MM.1S (cell line): ENCODE data around the gene SREBF1.
A peak's percentile ranks its signal among the peaks of the same experiment; 100 is the strongest.

Source experiments
- DNase-seq: peaks from one replicate; pipeline ENCODE4 v3.0.0-alpha.2; 2015
- H2AFZ ChIP-seq: fragments of 300-600 bp; sonication (generic); 2 replicates; pipeline ENCODE4 v1.6.0; 2016; ENCODE audit warnings: antibody characterized with exemption, low read length
- H3F3A ChIP-seq: fragments of 300-600 bp; sonication (generic); 2 replicates; pipeline ENCODE4 v1.6.1; 2016; ENCODE audit warnings: mild to moderate bottlenecking, antibody characterized with exemption, low read length, moderate library complexity, mixed read lengths; ENCODE audit not compliant: insufficient read depth
- H3K27ac ChIP-seq: fragments of 300-600 bp; sonication (generic); 2 replicates; pipeline ENCODE4 v1.5.1; 2016; ENCODE audit warnings: mild to moderate bottlenecking, low read length
- H3K27me3 ChIP-seq: fragments of 300-600 bp; sonication (generic); replicated peaks from 2 replicates; pipeline ENCODE4 v1.6.0; 2016; ENCODE audit warnings: low read length; ENCODE audit not compliant: insufficient read depth
- H3K36me3 ChIP-seq: fragments of 300-600 bp; sonication (generic); replicated peaks from 2 replicates; pipeline ENCODE4 v1.6.1; 2016; ENCODE audit warnings: mild to moderate bottlenecking, low read length, mixed read lengths; ENCODE audit not compliant: insufficient read depth
- H3K4me1 ChIP-seq: fragments of 300-600 bp; sonication (generic); 2 replicates; pipeline ENCODE4 v1.6.1; 2016; ENCODE audit warnings: low read length, mixed read lengths
- H3K4me2 ChIP-seq: fragments of 300-600 bp; sonication (generic); 2 replicates; pipeline ENCODE4 v1.6.0; 2016; ENCODE audit warnings: low read depth, low read length
- H3K4me3 ChIP-seq: fragments of 300-600 bp; sonication (generic); 2 replicates; pipeline ENCODE4 v1.5.1; 2016; ENCODE audit warnings: low read length, mixed read lengths
- H3K79me2 ChIP-seq: fragments of 300-600 bp; sonication (generic); 2 replicates; pipeline ENCODE4 v1.6.1; 2016; ENCODE audit warnings: mixed run types, low read length, mixed read lengths
- H3K9ac ChIP-seq: fragments of 300-600 bp; sonication (generic); 2 replicates; pipeline ENCODE4 v1.6.1; 2016; ENCODE audit warnings: low read length, mixed read lengths
- H3K9me2 ChIP-seq: fragments of 300-600 bp; sonication (generic); replicated peaks from 2 replicates; pipeline ENCODE4 v1.6.1; 2016; ENCODE audit warnings: mild to moderate bottlenecking, low read length, mixed read lengths; ENCODE audit not compliant: insufficient read depth
- H3K9me3 ChIP-seq: fragments of 300-600 bp; sonication (generic); replicated peaks from 2 replicates; pipeline ENCODE4 v1.6.1; 2016; ENCODE audit warnings: mild to moderate bottlenecking, low read length, mixed read lengths; ENCODE audit not compliant: insufficient read depth
- H4K20me1 ChIP-seq: fragments of 300-600 bp; sonication (generic); 2 replicates; pipeline ENCODE4 v1.6.1; 2016; ENCODE audit warnings: mild to moderate bottlenecking, low read length, moderate library complexity, mixed read lengths; ENCODE audit not compliant: insufficient read depth
- EZH2 ChIP-seq: fragments of 300-600 bp; sonication (generic); optimal IDR thresholded peaks from 2 replicates; pipeline ENCODE3; 2017; ENCODE audit warnings: low read depth, mild to moderate bottlenecking, antibody characterized with exemption, low read length, mixed read lengths
- EZH2phosphoT487 ChIP-seq: fragments of 300-600 bp; sonication (generic); IDR thresholded peaks from 2 replicates; pipeline ENCODE4 v1.6.1; 2018; ENCODE audit warnings: antibody characterized with exemption, low read length
- TF ChIP-seq, protein P1 (sequence below): fragments of 300-600 bp; sonication (generic); IDR thresholded peaks from 2 replicates; pipeline ENCODE4 v1.5.1; 2016; ENCODE audit warnings: antibody characterized with exemption, low read length, mixed read lengths

SREBF1 gene

DNA sequence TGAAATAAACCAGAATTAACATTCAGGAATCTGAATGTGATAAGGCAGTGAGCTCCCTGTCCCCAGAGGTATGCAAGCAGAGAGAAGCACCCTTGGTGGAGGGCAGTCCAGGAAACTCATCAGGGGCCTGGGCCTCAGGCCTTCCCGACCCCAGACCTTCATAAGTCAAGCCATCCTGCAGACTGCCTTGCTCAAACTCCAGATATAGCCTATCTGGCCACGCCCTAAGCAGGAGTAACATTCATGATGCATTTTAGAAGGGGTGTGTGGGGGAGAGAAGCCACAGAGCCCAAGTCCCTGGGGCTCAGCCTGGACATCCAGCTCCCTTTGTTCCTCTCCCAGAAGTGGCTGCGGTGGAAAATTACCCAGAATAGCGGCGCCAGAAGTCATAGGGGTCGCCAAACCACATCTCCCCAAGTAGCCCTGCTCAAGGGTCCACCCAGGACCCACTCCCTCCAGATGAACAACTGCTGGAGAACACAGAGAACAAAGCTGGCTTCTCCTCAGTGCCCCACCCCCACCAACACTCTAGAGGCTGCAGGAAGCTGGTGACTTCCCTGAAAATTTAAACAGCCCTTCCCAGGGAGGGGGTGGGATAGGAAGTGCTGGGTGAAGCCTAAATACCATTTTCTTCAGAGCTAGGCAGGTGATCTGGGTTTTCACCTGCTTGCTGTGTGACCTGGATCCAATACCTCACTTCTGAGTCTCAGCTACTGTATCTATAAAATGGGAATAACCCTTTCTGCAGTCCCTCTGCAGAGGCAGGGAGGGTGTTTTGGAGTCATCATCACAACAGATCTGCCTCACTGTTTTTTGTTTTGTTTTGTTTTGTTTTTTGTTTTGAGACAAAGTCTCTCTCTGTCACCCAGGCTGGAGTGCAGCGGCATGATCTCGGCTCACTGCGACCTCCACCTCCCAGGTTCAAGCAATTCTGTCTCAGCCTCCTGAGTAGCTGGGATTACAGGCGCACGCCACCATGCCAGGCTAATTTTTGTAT, 1.5 kb upstream of the SREBF1 start:
- Histone ChIP-seq H3K9ac (no peak overlapping the region), H3F3A (peaks cover 18% of the 10 kb centered on the region), H3K79me2 (peaks cover 26% of the 10 kb centered on the region), H3K36me3 (no peaks in the 10 kb centered on the region), H3K4me3 (no peak overlapping the region), H3K27ac (no peak overlapping the region), H3K9me3 (no peaks in the 10 kb centered on the region), H3K4me1 (peaks cover 51% of the 10 kb centered on the region), H2AFZ (no peak overlapping the region), H3K9me2 (no peaks in the 10 kb centered on the region), H4K20me1 (no peaks in the 10 kb centered on the region), H3K27me3 (no peaks in the 10 kb centered on the region), H3K4me2 (no peak overlapping the region)
- TF ChIP-seq, protein P1, sequence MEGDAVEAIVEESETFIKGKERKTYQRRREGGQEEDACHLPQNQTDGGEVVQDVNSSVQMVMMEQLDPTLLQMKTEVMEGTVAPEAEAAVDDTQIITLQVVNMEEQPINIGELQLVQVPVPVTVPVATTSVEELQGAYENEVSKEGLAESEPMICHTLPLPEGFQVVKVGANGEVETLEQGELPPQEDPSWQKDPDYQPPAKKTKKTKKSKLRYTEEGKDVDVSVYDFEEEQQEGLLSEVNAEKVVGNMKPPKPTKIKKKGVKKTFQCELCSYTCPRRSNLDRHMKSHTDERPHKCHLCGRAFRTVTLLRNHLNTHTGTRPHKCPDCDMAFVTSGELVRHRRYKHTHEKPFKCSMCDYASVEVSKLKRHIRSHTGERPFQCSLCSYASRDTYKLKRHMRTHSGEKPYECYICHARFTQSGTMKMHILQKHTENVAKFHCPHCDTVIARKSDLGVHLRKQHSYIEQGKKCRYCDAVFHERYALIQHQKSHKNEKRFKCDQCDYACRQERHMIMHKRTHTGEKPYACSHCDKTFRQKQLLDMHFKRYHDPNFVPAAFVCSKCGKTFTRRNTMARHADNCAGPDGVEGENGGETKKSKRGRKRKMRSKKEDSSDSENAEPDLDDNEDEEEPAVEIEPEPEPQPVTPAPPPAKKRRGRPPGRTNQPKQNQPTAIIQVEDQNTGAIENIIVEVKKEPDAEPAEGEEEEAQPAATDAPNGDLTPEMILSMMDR: no peak
- TF ChIP-seq EZH2phosphoT487: no peak
- TF ChIP-seq EZH2: no peak
- DNase-seq: no peak

- H3K4me1 ChIP-seq: peaks cover 51% of the 10 kb centered on the region
- H3K79me2 ChIP-seq: peaks cover 30% of the 10 kb centered on the region
- no peak for DNase-seq
These were observed 615 bp upstream of the SREBF1 start for GRCh38 chr17:17837380-17837821.

DNA sequence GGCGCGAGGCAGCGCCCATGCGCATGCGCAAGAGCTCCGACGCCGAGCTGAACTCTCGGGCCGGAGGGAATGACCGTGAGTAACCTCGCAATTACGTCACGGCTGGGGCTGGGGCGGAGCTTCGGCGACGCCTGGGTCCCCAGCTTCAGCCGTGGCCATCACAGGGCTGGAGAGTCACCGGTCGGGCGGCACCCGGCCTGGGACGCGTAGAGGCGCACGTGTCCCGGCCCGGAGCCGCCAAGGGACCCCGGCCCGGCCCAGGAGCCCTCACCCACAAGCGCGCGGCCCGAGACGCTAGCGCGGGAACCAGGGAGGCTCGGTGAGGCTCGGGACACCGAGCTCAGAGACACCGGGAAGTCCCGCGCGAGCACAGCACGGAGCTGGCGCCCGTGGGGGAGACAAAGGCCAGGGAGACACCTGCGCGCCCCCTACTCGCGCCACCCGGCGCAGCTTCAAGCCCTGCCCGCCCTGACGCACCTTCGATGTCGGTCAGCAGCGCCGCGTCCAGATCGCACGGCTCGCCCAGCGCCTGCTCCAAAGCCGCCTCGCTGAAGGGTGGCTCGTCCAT, 452 bp downstream of the SREBF1 start:
- H3K9me2 ChIP-seq: no peaks in the 10 kb centered on the region
- peak overlapping the region; percentile 99 for H3K9ac ChIP-seq
- H3K4me2 ChIP-seq: peak overlapping the region; percentile 96
- H3K27ac ChIP-seq: peak overlapping the region; percentile 80
- no peak for TF ChIP-seq EZH2phosphoT487
- TF ChIP-seq, protein P1: no peak
- no peak for TF ChIP-seq EZH2
- peak; percentile 97 for DNase-seq
- H3K4me3 ChIP-seq: peak overlapping the region; percentile 91
- no peaks in the 10 kb centered on the region for H3K9me3 ChIP-seq
- H2AFZ ChIP-seq: peak overlapping the region; percentile 35; the same call in 1 of the 2 replicates
- H3K4me1 ChIP-seq: peaks cover 51% of the 10 kb centered on the region
- peaks cover 14% of the 10 kb centered on the region for H3F3A ChIP-seq
- no peaks in the 10 kb centered on the region for H4K20me1 ChIP-seq
- no peaks in the 10 kb centered on the region for H3K36me3 ChIP-seq
- H3K79me2 ChIP-seq: peaks cover 41% of the 10 kb centered on the region
- H3K27me3 ChIP-seq: no peaks in the 10 kb centered on the region

More at GRCh38 chr17:17837380-17837821, 615 bp upstream of the SREBF1 start:
- Histone ChIP-seq H3K27me3 (no peaks in the 10 kb centered on the region), H2AFZ (no peak overlapping the region), H3K9me3 (no peaks in the 10 kb centered on the region), H3K4me2 (peak overlapping the region; percentile 96; the same call in 1 of the 2 replicates), H3K9me2 (no peaks in the 10 kb centered on the region), H3K4me3 (0 out of 2 replicates have a peak overlapping the region, but pooled peaks have one; percentile 91), H3F3A (peaks cover 18% of the 10 kb centered on the region), H3K9ac (no peak overlapping the region; the same call in 1 of the 2 replicates), H3K27ac (peak overlapping the region; percentile 80; the same call in 1 of the 2 replicates), H3K36me3 (no peaks in the 10 kb centered on the region), H4K20me1 (no peaks in the 10 kb centered on the region)
- TF ChIP-seq EZH2phosphoT487 (no peak), EZH2 (no peak)
- TF ChIP-seq, protein P1: no peak
